ENCODE data around the gene GRIN3A. TPM values are rescaled to one million over a fixed set of nuclear protein-coding genes. Genes with fewer than 3 reads are reported as not detected.

GRIN3A gene
- total RNA-seq, 1 experiment from 2014 or later = not detected

- Histone ChIP-seq H3K4me2 (ENCODE audit: insufficient read depth, insufficient read length, low read length) (no peak overlapping the region), H4K5ac (ENCODE audit: insufficient read length, low read depth, low read length) (no peak overlapping the region), H2AFZ (ENCODE audit: low read length) (no peak overlapping the region), H3K23me2 (ENCODE audit: insufficient read length, low read depth, low read length, poor library complexity, severe bottlenecking) (no peaks in the 10 kb centered on the region), H3K23ac (ENCODE audit: insufficient read length, low read depth, low read length) (no peak overlapping the region), H3K4me1 (ENCODE audit: insufficient read depth, low read length) (no peaks in the 10 kb centered on the region), H3K9me3 (ENCODE audit: control insufficient read depth, low read depth, low read length) (no peaks in the 10 kb centered on the region), H3K79me2 (ENCODE audit: insufficient read depth, low read length) (no peaks in the 10 kb centered on the region), H3K27me3 (ENCODE audit: insufficient read depth, low read length) (peaks cover 2% of the 10 kb centered on the region; the same call in 1 of the 2 replicates), H3K4ac (ENCODE audit: low read depth, low read length) (no peak overlapping the region), H3K27ac (ENCODE audit: insufficient read length, low read depth, low read length) (no peak overlapping the region), H4K20me1 (ENCODE audit: control insufficient read depth, insufficient read depth, insufficient read length) (no peaks in the 10 kb centered on the region), H2AK5ac (ENCODE audit: insufficient read length, low read length) (no peak overlapping the region), H3T11ph (ENCODE audit: low read length) (no peak overlapping the region), H3K9ac (ENCODE audit: extremely low read depth, insufficient read length, low read length) (no peak overlapping the region), H4K8ac (replicated peaks; ENCODE audit: insufficient read length, low read depth, low read length) (no peak overlapping the region), H4K91ac (ENCODE audit: insufficient read length, low read depth, low read length) (no peak overlapping the region), H3K56ac (ENCODE audit: insufficient read length, low read depth, low read length) (no peak overlapping the region), H3K18ac (ENCODE audit: insufficient read length, low read depth, low read length) (no peak overlapping the region), H2BK5ac (ENCODE audit: insufficient read length, low read length) (no peak overlapping the region), H2BK12ac (ENCODE audit: insufficient read length, low read depth, low read length) (no peak overlapping the region), H2BK20ac (ENCODE audit: low read depth, low read length, poor library complexity, severe bottlenecking) (no peak overlapping the region), H2BK120ac (ENCODE audit: low read depth, low read length, poor library complexity, severe bottlenecking) (no peak overlapping the region), H2BK15ac (ENCODE audit: low read depth, low read length) (no peak overlapping the region), H3K14ac (ENCODE audit: insufficient read depth, low read length) (no peak overlapping the region), H3K79me1 (ENCODE audit: insufficient read depth, low read depth, low read length, poor library complexity, severe bottlenecking) (no peaks in the 10 kb centered on the region)
- Mint-ChIP-seq H3K27me3 (ENCODE audit: low read depth) (peaks cover 55% of the 10 kb centered on the region), H3K27ac (no peak overlapping the region), H3K4me1 (peaks cover 3 to 10% of the 10 kb centered on the region in 2 experiments), H3K9me3 (no peaks in the 10 kb centered on the region; a peak in 1 of 5 replicates), H3K36me3 (ENCODE audit: insufficient read depth in 1 of 3, low read depth in 3 of 3) (no peaks in the 10 kb centered on the region), H3K4me3 (no peak overlapping the region)
- no CpG with 5 or more reads among the region's 1 CpG for WGBS (ENCODE audit: extremely low coverage, insufficient read length, low lambda C conversion rate)
- no peak for DNase-seq
- TF ChIP-seq CTCF (conservative IDR thresholded peaks at IDR 0.05) = no peak
Observed at GRCh38 chr9:101731429-101731828, 7.0 kb downstream of the GRIN3A start.

Data from H9 (cell line).